ENCODE data around the gene ALG10B.

The ALG10B gene

DNA sequence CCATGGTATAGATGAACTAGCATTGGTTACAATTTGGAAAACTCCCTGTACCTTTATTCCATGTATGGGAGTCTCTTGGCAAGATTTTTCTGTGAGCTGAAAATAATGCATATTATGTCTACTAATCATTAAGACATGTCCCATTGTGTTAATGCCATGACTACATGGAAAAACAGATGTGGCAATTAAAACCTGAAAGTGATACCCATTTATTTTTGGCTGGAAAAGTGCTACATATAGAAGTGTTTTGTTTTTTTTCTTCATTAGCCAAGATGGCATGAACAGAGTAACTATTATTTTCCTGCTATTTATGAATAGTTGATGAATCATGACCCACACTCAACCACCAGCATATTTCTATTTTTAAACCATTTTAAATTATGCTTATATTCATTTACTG, 58.2 kb downstream of the ALG10B start:
- no peak for FAIRE-seq
- DNase-seq (ENCODE audit: low spot score) = no peak

All from urothelium cell line (cell line).